ENCODE data around the gene ZNF182.
A peak's percentile ranks its signal among the peaks of the same experiment; 100 is the strongest.
"Not testable (repeated sequence)": the region's sequence is repeated elsewhere in the genome, so short reads cannot be mapped to it uniquely, and the experiment has no call there.

ZNF182 gene

GRCh38 chrX:48003758-48004457 is at the start of gene ZNF182:
ZNF182 (minus strand) TSS chrX:48003989; CDS start chrX:48002609, 1,380 bp downstream.
- DNase-seq = peak; percentile 83

- no peak for DNase-seq
Measured at GRCh38 chrX:48046846-48047245, 43.1 kb upstream of the ZNF182 start.

GRCh38 chrX:48045410-48046311 is 41.9 kb upstream of the ZNF182 start:
- no peak for DNase-seq

GRCh38 chrX:48043056-48043455 is 39.3 kb upstream of the ZNF182 start:
- DNase-seq = no peak

- DNase-seq = no peak
Measured at GRCh38 chrX:48035891-48036290, 32.1 kb upstream of the ZNF182 start.

- not testable (repeated sequence) for DNase-seq
Measured at GRCh38 chrX:48030641-48031173, 26.9 kb upstream of the ZNF182 start.

GRCh38 chrX:48030237-48030636 is 26.4 kb upstream of the ZNF182 start:
- DNase-seq = no peak

DNA sequence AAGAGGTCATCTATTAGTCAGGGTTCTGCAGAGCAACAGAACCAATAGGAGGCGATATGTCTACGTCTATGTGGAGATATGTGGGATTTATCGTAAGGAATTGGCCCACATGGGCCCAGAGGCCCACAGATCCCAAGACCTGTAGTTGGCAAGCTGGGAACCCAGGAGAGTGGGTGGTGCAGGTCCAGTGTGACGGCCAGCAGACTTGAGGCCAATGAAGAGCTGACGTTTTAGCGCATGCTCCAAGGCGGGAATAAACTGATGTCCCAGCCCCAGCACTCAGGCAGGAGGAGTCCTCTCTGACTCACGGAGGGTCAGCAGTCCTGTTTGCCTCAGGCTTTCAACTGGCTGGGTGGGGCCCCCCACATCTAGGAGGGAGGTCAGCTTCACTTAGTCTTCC is 24.3 kb upstream of the ZNF182 start:
- DNase-seq = no peak

DNA sequence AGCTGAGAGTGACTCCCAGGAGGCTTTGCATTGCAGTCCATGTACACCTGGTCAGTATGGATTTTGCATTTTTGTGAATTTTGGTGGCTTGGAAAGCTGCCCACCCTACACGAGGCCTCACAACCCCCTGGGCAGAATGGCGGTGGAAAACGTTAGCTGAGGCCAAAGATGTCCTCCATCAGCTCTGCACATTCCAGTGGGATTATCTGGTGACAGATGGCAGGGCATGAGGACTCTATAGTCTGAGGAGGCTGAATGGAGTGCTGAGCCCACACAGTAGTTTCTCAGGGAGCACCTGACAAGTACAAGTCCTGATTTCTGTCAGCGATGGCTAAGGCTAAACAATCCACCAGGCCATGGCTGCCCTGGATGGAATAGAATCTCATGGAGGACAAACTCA is 23.8 kb upstream of the ZNF182 start:
- not testable (repeated sequence) for DNase-seq

GRCh38 chrX:48025561-48025960 is 21.8 kb upstream of the ZNF182 start:
- DNase-seq = no peak

GRCh38 chrX:48022738-48023137 is 18.9 kb upstream of the ZNF182 start:
- no peak for DNase-seq

DNA sequence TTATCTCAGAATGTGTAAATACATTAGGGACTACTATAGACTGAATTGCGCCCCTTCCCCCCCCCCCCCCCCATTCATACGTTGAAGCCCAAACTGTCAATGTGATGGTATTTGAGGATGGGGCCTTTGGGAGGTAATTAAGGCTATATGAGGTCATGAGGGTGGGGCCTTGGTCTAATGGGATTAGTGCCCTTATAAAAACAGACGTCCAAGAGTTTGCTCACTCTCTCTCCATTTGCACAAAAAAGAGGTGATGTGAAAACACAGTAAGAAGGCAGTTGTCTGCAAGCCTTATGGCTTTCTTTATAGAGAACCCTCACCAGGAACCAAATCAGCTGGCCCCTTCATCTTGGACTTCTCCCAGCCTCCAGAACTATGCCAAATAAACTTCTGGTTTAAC is 18.3 kb upstream of the ZNF182 start:
- DNase-seq = no peak

- no peak for DNase-seq
Measured at GRCh38 chrX:48021026-48021900, 17.5 kb upstream of the ZNF182 start.

GRCh38 chrX:48020472-48020871 is 16.7 kb upstream of the ZNF182 start:
- DNase-seq = not testable (repeated sequence)

DNA sequence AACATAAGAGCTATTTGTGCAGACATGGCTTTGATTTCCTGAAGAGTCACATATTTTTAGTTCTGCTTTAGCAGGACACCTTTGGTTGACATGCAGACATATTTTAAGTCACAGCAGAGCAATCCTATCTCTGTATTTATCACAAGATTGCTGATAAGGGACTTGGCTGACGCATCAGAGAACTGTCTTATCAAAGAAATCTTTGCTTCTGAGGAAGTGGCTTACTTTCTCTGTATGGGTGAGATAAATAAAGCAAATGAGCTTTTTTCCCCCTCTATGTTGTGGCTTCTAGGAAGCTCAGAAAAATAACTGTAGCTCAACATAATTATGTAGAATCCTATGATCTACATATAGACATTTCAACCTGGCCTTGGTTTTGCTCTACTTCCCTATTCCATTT is 16.1 kb upstream of the ZNF182 start:
- not testable (repeated sequence) for DNase-seq

DNA sequence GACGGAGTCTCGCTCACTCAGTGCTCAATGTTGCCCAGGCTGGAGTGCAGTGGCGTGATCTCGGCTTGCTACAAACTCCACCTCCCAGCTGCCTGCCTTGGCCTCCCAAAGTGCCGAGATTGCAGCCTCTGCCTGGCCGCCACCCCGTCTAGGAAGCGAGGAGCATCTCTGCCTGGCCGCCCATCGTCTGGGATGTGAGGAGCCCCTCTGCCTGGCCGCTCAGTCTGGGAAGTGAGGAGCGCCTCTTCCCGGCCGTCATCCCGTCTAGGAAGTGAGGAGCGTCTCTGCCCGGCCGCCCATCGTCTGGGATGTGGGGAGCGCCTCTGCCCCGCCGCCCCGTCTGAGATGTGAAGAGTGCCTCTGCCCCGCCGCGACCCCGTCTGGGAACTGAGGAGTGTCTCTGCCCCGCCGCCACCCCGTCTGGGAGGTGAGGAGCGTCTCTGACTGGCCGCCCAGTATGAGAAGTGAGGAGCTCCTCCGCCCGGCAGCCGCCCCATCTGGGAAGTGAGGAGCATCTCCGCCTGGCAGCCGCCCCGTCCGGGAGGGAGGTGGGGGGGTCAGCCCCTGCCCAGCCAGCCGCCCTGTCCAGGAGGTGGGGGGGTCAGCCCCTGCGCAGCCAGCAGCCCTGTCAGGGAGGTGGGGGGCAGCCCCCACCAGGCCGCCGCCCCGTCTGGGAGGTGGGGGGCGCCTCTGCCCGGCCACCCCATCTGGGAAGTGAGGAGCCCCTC is 13.0 kb upstream of the ZNF182 start:
- DNase-seq = not testable (repeated sequence)

DNA sequence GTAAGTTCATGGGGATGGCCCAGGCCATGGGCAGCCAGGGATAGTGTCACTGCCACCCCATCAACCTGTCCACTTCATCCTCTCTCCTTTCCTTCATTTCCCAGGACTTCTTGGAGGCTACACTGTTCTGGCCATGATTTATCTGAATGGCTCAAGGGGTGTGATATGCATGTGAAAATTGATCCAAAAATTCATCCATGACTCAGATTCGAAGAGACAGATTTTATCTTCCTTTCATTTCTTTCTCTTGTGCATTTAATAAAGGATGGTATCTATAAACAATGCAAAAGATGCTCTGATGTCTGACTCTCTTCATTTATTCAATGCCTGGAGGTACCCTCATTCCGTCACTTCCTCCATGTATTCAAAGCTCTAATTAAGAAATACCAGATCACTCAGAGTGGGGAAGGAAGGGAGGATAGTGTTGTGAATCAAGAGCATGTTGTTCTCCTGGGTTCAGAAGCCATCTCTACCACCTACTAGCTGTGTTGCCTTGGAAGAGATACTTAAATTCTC is 5.7 kb upstream of the ZNF182 start:
- not testable (repeated sequence) for DNase-seq

- DNase-seq = not testable (repeated sequence)
Measured at GRCh38 chrX:48006688-48007087, 2.9 kb upstream of the ZNF182 start, which contains the start of gene SPACA5. SPACA5 (plus strand) TSS chrX:48006988; CDS start chrX:48007803, 815 bp downstream.

DNA sequence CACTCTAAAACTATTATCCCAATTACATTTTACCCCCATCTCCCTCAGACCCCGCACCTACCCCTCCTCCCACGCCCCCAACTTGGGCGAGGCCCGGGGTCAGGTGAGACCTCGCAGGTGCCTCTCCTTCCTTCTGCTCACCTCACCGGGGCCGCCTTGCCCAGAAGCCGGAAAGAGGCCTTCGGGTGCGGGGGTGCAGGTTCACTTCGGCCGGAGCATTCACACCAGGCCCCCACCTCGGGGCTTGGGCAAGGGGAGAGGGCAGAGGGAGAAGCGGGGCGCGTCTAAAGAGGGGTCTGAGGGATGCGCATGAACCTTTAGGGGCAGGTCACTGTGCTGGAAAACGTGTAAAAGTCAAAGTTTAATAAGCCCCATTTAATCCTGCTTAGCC is 427 bp downstream of the ZNF182 start:
- no peak for DNase-seq

- no peak for DNase-seq
Measured at GRCh38 chrX:48002929-48003328, 860 bp downstream of the ZNF182 start.

DNA sequence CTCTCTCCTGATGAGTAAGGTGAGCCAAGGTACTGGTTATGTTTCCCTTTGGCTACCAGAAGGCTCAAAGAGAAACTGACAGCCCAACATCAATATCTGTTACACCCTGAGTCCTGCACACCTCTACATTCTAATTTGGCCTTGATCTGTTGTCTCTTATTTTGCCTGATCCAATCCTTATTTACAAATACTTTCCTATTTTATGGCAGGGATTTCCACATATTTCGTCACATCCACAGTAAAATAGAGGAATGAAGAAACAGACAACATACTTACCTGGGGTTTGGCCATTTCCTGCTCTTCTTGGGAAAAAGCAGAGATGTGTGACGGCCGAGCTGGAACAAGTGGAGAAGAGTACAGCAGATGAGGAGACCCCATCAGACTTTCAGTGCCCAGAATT is 1.5 kb downstream of the ZNF182 start:
- DNase-seq = no peak

DNA sequence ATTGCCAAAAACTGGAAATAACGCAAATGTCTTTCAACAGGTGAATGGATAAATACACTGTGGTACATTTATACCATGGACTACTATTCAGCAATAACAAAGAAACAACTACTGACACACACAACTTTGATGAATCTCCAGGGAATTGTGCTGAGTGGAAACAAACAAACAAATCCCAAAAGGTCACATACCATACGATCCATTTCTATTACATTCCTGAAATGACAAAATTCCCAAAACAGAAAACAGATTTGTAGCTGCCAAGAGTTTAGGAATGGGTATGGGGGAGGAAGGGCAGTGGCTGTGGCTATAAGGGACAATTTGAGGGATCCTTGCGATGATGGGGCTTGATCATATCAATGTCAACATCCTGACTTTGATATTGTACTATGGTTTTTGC is 2.5 kb downstream of the ZNF182 start:
- no peak for DNase-seq

Data from NK-92 treated with Interleukin-12 subunit alpha and Interleukin-12 subunit beta, amount 100 ng/mL, for 24 hours (cell line).